ENCODE measurements around the gene LAMA4. TPM values are rescaled to one million over a fixed set of nuclear protein-coding genes. Genes with fewer than 3 reads are reported as not detected.

LAMA4 gene
- total RNA-seq, 1 donor from 2014 or later, result 1.1 TPM

- Mint-ChIP-seq H3K27me3 (peaks cover 11% of the 10 kb centered on the region), H3K4me3 (ENCODE audit: low read depth) (no peak overlapping the region), H3K9me3 (ENCODE audit: low read depth) (no peaks in the 10 kb centered on the region), H3K36me3 (ENCODE audit: insufficient read depth) (no peaks in the 10 kb centered on the region), H3K4me1 (ENCODE audit: low read depth) (no peaks in the 10 kb centered on the region), H3K27ac (no peak overlapping the region)
- no peak for DNase-seq (ENCODE audit: low spot score, unreplicated experiment)
- TF ChIP-seq CTCF (IDR thresholded peaks at IDR 0.05; ENCODE audit: unreplicated experiment), result no peak
Observed at GRCh38 chr6:112298021-112298745, 43.8 kb upstream of the LAMA4 start.

- Mint-ChIP-seq H3K4me1 (ENCODE audit: low read depth) (no peaks in the 10 kb centered on the region), H3K4me3 (ENCODE audit: low read depth) (no peak overlapping the region), H3K27ac (no peak overlapping the region), H3K27me3 (peaks cover 11% of the 10 kb centered on the region), H3K9me3 (ENCODE audit: low read depth) (no peaks in the 10 kb centered on the region), H3K36me3 (ENCODE audit: insufficient read depth) (no peaks in the 10 kb centered on the region)
- DNase-seq (ENCODE audit: low spot score, unreplicated experiment), result no peak
- no peak for TF ChIP-seq CTCF (IDR thresholded peaks at IDR 0.05; ENCODE audit: unreplicated experiment)
Observed at GRCh38 chr6:112296694-112297093, 42.3 kb upstream of the LAMA4 start.

- Mint-ChIP-seq H3K9me3 (ENCODE audit: low read depth) (no peaks in the 10 kb centered on the region), H3K27ac (no peak overlapping the region), H3K4me1 (ENCODE audit: low read depth) (no peaks in the 10 kb centered on the region), H3K36me3 (ENCODE audit: insufficient read depth) (no peaks in the 10 kb centered on the region), H3K27me3 (peaks cover 11% of the 10 kb centered on the region), H3K4me3 (ENCODE audit: low read depth) (no peak overlapping the region)
- no peak for DNase-seq (ENCODE audit: low spot score, unreplicated experiment)
- peak; percentile 40 for TF ChIP-seq CTCF (IDR thresholded peaks at IDR 0.05; ENCODE audit: unreplicated experiment)
Observed at GRCh38 chr6:112296122-112296521, 41.8 kb upstream of the LAMA4 start.

GRCh38 chr6:112291161-112291762, 36.9 kb upstream of the LAMA4 start:
- no peak overlapping the region for H3K4me3 Mint-ChIP-seq (ENCODE audit: low read depth)
- H3K4me1 Mint-ChIP-seq (ENCODE audit: low read depth), result no peaks in the 10 kb centered on the region
- H3K27ac Mint-ChIP-seq, result no peak overlapping the region
- no peak for DNase-seq (ENCODE audit: low spot score, unreplicated experiment)
- no peaks in the 10 kb centered on the region for H3K9me3 Mint-ChIP-seq (ENCODE audit: low read depth)
- no peaks in the 10 kb centered on the region for H3K36me3 Mint-ChIP-seq (ENCODE audit: insufficient read depth)
- peaks cover 2% of the 10 kb centered on the region for H3K27me3 Mint-ChIP-seq
- TF ChIP-seq CTCF (IDR thresholded peaks at IDR 0.05; ENCODE audit: unreplicated experiment), result no peak

- H3K27ac Mint-ChIP-seq, result no peak overlapping the region
- H3K36me3 Mint-ChIP-seq (ENCODE audit: insufficient read depth), result no peaks in the 10 kb centered on the region
- H3K4me3 Mint-ChIP-seq (ENCODE audit: low read depth), result no peak overlapping the region
- no peak for DNase-seq (ENCODE audit: low spot score, unreplicated experiment)
- no peak for TF ChIP-seq CTCF (IDR thresholded peaks at IDR 0.05; ENCODE audit: unreplicated experiment)
- H3K9me3 Mint-ChIP-seq (ENCODE audit: low read depth), result no peaks in the 10 kb centered on the region
- H3K4me1 Mint-ChIP-seq (ENCODE audit: low read depth), result no peaks in the 10 kb centered on the region
- no peaks in the 10 kb centered on the region for H3K27me3 Mint-ChIP-seq
Observed at GRCh38 chr6:112289038-112289566, 34.7 kb upstream of the LAMA4 start.

Measured in progenitor cell of endocrine pancreas (in vitro differentiated cells).